ENCODE data around the gene TRIM22. TPM values are rescaled to one million over a fixed set of nuclear protein-coding genes. Genes with fewer than 3 reads are reported as not detected.
"Not testable (repeated sequence)": the region's sequence is repeated elsewhere in the genome, so short reads cannot be mapped to it uniquely, and the experiment has no call there.

Gene TRIM22
- polyA plus RNA-seq, 10 donors = 4.5 to 16.0 (median 10.6) TPM

DNA sequence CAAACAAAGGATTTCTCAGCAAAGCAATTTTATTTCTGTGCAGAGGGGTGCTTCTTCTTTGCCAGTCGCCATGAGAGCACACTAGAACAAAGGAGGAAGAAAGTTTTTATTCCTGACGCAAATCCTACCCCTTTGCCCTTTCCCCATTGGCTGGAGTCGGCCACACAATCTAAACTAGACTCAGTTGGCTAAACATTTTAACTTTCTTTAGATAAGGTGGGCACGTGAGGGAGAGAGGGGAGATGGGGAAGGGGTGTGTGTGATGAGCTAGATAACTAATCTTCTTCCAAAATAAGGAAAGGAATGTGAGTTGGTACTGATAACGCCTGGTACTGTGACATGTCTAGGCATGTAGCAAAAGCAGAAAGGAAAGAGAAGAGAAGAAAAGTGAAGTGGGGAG lies 626 bp downstream of the TRIM22 start:
- peak in 1 of 3 donors; percentile 36 for DNase-seq

DNA sequence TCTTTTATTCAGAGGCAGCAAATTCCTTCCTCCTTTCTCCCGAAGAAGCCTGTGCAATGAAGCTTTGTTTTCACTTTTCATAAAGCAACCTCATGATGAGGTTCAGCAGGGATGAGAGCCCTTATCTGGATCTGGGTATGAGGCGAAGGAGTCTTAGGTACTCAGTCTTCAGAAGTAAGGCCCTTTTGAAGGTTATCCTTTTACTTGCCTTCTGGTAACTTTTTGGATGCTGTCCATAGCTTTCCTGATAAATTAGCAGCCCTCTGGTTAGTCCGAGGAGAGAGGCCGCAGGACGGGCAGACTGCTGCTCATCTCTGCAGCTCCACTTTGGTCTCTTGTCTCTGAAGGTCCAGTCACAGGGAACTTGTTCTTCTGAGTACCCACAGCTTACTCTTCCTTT lies 1.1 kb downstream of the TRIM22 start:
- DNase-seq = peak in 1 of 3 donors; percentile 28

DNA sequence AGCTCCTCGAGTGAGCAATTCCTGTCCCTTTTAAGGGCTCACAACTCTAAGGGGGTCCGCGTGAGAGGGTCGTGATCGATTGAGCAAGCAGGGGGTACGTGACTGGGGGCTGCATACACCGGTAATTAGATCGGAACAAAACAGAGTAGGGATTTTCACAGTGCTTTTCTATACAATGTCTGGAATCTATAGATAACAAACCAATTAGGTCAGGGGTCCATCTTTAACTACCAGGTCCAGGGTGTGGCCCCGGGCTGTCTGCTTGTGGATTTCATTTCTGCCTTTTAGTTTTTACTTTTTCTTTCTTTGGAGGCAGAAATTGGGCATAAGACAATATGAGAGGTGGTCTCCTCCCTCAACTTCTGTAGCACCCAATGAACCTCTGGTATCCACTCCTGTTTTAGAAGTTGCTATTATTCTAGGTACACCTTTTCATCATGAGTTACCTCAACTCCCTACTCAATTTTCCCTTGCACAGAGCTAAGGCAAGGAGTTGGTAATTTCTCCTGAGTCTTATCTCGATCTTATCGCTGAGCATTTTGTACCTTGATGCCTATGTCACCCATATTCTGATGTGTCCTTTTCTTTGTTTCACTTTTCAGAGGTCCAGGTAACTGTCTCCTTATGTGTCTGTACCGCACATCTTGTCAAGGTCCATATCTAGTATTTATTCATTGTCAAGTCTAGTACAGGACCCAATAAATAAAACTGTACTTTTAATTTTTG lies 1.8 kb downstream of the TRIM22 start:
- not testable (repeated sequence) for DNase-seq

DNA sequence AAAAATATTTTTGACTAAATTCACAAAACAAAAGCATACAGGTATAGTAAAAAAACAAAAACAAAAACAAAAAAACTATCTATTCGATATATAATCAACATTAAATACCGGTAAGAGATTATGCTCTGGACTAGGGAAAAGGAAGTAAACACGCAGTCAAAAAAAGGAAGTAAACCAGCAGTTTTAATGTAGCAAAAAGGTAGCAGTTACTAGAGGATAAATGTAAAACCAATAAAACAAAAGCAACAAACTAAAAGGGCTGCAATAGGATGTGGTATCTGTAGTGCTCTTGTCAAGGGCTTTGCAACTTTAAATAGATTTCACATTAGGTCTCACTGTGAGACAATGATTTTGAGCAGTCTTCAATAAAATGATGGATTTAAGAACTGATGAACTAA lies 2.4 kb downstream of the TRIM22 start:
- no peak for DNase-seq

DNA sequence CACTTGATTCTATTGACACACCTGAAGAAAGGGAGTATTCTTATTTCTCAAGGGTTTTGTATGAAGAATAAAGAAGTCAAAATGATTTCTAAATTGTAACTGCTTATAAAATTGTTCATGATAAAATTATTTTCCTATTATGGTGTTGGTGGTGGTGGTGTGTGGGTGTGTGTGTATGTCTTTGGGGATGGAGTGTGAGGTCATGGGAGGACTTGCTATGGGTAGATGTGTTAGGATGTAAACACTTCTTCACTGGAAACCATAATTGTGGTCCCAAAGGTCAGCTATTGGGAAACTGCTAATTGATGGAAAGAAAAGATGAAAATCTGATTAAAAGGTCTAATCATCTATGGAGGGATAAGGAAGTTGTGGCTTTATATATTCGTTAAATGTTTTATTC lies 5.1 kb downstream of the TRIM22 start:
- DNase-seq = no peak

DNA sequence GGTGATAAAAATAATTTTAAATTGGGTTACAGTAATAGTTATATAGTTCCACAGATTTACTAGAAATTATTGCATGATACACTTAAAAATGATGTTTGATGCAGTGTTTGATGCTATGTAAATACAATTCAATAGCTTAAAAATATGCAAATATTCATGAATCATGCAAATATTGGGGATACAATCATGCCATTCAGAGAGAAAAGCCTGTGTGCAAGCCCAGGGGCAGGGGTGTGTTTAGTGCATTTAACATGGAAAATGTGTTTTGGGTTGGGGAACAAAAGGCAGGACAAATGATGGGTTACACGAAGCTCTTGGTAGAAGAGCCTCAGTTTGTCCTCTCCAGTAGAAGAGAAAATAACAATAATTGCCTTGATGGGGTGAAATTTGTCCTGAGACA lies 6.0 kb downstream of the TRIM22 start:
- no peak for DNase-seq

DNA sequence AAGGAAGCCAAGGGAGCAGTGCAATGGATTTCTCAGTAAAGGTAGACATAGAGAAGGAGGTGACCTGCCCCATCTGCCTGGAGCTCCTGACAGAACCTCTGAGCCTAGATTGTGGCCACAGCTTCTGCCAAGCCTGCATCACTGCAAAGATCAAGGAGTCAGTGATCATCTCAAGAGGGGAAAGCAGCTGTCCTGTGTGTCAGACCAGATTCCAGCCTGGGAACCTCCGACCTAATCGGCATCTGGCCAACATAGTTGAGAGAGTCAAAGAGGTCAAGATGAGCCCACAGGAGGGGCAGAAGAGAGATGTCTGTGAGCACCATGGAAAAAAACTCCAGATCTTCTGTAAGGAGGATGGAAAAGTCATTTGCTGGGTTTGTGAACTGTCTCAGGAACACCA lies 6.6 kb downstream of the TRIM22 start:
- DNase-seq = no peak

DNA sequence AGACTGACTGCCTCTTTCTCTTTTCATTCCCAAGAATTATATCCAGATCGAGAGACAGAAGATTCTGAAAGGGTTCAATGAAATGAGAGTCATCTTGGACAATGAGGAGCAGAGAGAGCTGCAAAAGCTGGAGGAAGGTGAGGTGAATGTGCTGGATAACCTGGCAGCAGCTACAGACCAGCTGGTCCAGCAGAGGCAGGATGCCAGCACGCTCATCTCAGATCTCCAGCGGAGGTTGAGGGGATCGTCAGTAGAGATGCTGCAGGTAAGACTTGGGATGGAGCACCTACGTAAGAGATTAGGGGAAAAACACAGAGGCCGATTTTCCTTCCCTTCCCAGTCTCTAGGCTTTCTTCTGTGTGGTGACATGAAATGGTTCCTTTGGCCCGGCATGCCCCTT lies 8.7 kb downstream of the TRIM22 start:
- DNase-seq = no peak

DNA sequence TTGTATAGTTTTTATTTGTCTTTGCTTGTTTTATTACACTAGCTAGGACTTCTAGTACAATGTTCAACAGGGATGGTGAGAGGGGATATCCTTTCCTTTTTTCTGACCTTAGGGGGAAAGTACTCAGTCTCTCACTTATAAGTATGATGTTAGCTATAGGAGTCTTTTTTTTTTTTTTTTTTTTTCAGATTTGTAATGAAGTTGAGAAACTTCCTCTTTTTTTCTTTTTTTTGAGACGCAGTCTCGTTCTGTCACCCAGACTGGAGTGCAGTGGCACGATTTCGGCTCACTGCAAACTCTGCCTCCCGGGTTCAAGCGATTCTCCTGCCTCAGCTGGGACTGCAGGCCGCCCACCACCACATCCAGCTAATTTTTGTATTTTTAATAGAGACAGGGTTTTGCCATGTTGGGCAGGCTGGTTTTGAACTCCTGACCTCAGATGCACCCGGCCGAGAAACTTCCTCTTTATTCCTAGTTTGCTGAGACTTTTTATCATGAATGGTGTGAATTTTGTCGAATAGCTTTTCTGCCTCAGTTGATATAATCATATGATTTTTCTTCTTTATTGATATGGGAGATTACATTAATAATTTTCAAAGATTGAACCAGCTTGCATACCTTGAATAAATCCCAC lies 10.9 kb downstream of the TRIM22 start:
- DNase-seq = no peak

DNA sequence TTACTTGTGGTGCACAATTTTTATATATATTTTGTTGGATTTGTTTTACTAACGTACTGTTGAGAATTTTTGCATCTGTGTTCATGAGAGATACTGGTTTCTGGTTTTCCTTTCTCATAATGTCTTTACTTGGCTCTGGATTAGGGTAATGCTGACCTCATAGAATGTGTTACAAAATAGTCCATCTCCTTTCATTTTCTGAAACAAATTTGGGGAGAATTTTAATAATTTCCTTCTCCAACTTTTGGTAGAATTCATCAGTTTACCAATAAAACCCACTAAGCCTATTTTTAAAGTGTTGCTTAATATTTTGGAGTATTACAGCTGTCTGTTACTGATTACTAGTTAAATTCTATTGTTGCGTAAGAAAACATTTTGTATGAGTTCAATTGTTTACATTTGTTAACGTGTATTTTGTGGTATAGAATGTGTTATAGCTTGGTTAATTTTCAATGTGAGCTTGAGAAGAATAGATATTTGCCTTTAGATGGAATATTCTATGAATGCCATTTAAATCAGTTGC lies 11.5 kb downstream of the TRIM22 start:
- DNase-seq = no peak

DNA sequence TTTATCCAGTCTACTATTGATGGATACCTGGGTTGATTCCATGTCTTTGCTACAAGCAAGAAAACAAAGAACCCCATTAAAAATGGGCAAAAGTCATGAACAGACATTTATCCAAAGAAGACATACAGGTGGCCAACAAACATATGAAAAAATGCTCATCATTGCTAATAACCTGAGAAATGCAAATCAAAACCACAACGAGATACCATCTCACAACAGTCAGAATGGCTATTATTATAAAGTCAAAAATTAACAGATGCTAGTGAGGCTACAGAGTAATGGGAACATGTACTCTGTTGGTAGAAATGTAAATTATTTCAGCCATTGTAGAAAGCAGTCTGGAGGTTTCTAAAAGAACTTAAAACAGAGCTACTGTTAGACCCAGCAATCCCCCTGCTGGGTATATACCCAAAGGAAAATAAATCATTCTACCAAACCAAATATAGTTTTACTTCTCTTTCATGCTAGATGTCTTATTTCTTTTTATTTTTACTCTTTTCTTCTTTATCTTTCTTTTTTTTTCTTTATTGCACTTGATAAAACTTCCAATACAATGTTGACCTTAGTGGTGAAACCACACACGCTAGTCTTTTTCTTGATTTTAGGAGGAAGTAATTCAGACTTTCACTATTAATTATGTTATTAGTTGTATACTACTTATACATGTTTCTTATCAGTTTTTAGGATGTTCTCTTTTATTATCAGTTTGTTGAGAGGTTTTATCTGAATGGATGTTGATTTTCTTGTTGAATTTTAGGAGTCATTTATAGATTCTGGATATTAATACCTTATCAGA lies 14.3 kb downstream of the TRIM22 start:
- DNase-seq = no peak

DNA sequence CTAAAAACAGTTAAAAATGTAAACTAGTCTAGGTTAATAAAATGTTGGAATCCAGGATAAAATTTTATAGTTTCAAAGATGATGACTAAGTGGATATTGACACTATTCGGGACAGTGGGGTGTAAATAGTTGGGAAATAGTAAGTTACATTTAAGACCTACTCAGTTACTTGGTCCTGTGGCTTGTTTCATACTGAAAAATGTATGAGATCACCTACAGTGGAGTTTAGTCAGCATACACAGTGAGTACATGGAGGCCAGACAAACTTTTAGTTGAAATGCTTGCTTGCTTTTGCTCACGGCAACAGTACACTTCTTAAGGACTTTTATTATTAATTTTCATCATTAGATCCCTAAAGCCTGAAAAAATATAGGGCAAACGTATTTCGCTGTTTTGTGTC lies 16.1 kb downstream of the TRIM22 start:
- DNase-seq = no peak

DNA sequence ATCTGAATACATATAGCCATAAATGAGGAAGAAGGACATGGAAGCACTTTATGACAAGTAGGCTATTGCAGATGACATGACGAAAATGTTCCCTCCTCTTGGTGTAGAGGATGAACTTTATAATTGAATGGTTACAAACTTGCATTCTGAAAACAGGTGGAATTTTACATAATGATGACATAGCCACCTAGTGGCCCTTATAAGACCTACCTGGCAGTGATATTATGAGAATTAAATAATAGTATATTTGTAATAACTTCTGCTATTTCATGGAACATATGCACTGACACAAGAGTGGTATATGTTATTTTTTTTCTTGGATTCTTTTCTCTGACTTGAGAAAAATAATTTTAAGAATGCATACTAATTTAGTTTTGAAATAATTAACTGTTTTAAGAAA lies 22.9 kb downstream of the TRIM22 start:
- no peak for DNase-seq

DNA sequence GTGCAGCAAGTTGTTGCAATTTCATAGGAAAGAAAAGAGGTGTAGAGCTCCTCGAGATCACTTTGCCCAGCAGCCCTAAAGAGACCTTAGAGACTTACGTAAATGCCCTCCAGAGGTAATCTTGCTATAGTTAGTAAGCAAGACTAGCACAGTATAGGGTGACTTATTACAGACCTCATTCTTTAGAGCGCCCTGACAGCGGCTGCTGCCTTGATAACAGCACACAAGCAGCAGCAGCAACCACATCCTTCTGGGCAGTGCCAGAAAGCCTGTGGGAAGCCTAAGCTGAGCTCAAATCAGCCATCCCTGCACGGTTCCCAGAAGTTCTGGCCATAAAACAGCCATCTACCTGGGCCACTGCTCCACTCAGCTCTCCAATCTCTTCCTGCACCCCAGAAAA lies 24.1 kb downstream of the TRIM22 start:
- DNase-seq = no peak

DNA sequence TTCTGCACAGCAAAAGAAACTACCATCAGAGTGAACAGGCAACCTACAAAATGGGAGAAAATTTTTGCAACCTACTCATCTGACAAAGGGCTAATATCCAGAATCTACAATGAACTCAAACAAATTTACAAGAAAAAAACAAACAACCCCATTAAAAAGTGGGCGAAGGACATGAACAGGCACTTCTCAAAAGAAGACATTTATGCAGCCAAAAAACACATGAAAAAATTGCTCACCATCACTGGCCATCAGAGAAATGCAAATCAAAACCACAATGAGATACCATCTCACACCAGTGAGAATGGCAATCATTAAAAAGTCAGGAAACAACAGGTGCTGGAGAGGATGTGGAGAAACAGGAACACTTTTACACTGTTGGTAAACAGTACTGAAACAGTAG lies 26.9 kb downstream of the TRIM22 start:
- DNase-seq = not testable (repeated sequence)

DNA sequence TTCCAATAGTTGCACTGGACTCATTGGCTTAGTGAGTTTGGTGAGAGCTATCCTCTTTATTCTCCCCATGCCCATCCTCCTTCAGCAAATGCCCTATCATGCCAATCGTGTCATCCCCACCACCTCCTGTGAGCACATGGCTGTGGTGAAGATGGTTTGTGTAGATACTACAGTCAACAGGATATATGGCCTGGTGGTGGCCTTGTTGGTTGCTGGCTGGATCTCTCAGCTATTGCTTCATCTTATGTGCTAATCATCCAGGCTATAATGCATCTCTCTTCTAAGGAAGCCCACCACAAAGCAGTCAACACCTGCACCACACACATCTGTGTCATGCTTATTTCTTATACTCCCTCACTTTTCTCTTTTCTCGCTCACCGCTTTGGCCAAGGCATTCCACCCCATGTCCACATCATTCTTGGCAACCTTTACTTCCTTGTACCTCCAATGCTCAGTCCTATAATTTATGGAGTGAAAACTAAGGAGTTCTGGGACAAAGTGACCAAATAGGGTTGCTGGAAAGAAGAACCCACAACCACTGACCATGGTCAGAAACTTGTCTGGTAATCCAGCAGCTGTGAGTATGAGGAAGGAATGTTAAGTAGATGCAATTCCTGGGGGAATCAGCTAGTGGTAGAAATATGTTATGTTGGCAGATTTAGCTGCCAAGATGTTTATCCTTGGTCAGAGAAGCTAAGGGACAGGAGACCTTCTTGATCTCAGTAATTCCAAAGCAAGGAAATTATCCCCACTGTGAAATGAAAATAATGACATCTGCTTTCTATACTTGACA lies 30.3 kb downstream of the TRIM22 start:
- no peak for DNase-seq

DNA sequence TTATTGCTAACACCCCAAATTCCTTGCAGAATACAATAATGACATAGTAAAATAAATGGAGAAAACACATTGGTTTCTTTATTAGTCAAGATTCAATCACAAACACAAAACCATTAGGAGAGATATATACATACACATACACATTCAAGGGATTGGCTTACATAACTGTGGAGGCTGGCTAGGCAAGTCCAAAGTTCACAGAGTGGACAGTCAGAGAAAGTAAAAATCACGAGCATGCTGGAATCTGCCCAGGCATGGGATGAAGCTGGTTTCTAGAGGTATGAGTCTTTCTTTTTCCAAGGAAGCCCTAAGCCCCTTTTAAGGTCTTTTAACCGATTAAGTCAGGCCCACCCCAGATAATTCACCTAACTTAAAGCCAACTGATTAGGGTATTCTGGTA lies 33.0 kb downstream of the TRIM22 start:
- DNase-seq = no peak

DNA sequence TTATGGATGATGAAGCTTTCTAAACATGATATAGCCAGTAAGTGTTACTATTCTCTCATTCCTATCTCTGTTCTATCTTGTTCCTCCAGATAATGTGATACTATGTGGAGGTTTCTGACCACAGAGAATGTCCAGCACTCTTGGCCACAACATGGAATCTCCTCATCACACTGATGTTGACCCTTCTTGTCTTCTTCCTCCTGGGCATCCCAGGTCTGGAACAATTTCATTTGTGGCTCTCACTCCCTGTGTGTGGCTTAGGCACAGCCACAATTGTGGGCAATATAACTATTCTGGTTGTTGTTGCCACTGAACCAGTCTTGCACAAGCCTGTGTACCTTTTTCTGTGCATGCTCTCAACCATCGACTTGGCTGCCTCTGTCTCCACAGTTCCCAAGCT lies 36.8 kb downstream of the TRIM22 start:
- DNase-seq = no peak

DNA sequence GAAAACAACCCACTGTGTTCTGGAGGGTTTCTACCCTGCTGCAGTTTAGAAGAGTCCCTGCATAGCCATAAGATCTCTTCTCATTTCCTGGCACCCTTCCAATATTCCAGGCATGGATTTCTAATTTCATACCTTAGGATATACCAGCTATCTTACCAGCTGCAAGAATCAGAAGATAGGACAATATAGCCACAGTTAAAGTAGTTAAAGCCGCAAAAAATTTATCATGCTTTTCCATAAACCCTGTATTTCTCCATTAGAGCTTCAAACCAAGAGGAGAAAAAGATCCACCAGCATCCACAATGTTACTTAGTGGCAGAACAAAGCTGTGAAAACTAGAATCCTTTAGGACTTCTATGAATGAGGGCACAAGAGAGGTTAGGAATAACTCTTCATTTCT lies 38.1 kb downstream of the TRIM22 start:
- DNase-seq = no peak

DNA sequence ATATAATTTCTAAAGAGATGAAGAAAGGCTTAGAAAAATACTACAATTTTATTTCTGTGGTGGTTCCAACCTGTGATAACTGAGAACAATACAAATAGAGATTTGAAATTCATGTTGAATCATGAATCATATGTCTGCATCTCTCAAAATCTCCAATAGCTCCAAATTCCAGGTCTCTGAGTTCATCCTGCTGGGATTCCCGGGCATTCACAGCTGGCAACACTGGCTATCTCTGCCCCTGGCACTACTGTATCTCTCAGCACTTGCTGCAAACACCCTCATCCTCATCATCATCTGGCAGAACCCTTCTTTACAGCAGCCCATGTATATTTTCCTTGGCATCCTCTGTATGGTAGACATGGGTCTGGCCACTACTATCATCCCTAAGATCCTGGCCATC lies 46.8 kb downstream of the TRIM22 start, which contains the start of gene OR56B1:
OR56B1 (plus strand) TSS at position 53 of the 400 bp plus-strand sequence; CDS start at position 122, 69 bp downstream.
- no peak for DNase-seq

DNA sequence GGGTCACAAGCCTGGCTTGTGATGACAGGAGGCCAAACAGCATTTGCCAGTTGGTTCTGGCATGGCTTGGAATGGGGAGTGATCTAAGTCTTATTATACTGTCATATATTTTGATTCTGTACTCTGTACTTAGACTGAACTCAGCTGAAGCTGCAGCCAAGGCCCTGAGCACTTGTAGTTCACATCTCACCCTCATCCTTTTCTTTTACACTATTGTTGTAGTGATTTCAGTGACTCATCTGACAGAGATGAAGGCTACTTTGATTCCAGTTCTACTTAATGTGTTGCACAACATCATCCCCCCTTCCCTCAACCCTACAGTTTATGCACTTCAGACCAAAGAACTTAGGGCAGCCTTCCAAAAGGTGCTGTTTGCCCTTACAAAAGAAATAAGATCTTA lies 47.5 kb downstream of the TRIM22 start:
- no peak for DNase-seq
